ENCODE results near the gene SLC25A33. TPM values are rescaled to one million over a fixed set of nuclear protein-coding genes. Genes with fewer than 3 reads are reported as not detected.
A peak's percentile ranks its signal among the peaks of the same experiment; 100 is the strongest.

The SLC25A33 gene
- total RNA-seq, 1 donor from 2014 or later = 4.9 TPM

DNA sequence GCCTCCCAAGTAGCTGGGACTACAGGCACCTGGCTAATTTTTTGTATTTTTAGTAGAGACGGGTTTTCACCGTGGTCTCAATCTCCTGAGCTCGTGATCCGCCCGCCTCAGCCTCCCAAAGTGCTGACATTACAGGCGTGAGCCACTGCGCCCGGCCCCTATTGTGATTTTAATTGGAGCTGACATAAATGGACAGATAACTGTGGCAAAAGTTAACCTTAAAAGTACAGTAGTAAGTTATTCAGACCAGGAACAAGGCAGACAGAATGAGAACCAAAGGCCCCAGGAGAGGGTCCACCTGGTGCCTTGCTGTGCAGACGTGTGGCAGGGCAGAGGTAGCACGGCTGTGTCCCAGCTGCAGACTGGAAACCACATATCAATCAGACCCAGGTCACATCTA lies 60.5 kb downstream of the SLC25A33 start:
- Histone ChIP-seq H3K4me3 (no peak overlapping the region), H3K27me3 (no peaks in the 10 kb centered on the region), H3K4me1 (no peaks in the 10 kb centered on the region), H3K36me3 (peaks cover 18% of the 10 kb centered on the region), H3K9me3 (no peaks in the 10 kb centered on the region), H3K27ac (no peak overlapping the region)
- no peak for DNase-seq
- TF ChIP-seq, protein P1, sequence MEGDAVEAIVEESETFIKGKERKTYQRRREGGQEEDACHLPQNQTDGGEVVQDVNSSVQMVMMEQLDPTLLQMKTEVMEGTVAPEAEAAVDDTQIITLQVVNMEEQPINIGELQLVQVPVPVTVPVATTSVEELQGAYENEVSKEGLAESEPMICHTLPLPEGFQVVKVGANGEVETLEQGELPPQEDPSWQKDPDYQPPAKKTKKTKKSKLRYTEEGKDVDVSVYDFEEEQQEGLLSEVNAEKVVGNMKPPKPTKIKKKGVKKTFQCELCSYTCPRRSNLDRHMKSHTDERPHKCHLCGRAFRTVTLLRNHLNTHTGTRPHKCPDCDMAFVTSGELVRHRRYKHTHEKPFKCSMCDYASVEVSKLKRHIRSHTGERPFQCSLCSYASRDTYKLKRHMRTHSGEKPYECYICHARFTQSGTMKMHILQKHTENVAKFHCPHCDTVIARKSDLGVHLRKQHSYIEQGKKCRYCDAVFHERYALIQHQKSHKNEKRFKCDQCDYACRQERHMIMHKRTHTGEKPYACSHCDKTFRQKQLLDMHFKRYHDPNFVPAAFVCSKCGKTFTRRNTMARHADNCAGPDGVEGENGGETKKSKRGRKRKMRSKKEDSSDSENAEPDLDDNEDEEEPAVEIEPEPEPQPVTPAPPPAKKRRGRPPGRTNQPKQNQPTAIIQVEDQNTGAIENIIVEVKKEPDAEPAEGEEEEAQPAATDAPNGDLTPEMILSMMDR (IDR thresholded peaks at IDR 0.05) = no peak
- intact Hi-C loops (cut with DNase I) = no loop called here
- no peak for ATAC-seq

DNA sequence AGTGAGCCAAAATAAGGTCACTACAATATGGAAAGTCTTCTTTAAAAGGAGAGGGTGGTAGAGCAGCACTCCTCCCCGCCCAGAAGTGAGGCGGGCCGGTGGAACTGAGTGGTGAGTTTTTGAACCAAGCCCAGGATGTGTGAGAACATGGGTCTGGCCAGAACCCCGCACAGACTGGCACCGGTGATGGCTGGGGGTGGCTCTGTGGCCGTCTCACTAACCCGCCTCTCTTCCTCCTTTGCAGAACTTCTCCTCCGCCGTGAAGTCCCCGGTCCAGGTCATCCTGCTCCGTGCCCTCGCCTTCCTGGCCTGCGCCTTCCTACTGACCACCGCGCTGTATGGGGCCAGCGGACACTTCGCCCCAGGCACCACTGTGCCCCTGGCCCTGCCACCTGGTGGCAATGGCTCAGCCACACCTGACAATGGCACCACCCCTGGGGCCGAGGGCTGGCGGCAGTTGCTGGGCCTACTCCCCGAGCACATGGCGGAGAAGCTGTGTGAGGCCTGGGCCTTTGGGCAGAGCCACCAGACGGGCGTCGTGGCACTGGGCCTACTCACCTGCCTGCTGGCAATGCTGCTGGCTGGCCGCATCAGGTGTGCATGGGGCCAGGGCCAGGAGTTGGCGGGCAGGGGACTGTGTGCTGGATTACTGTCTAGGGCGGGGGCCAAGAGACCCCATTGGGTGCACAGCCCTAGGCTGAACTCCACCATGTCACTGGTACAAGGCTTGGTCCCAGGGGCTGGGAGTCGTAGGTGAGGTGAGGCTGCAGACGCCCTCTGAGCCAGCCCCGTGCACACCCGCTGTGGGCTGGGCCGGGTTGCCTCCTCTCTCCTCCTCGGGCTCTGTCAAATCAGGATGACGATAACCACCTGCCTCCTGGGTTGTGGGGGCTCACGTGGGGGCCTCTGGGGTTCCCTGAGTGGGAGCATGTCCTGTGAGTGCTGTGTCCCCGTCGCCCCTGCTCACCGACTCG lies 61.9 kb downstream of the SLC25A33 start:
- Histone ChIP-seq H3K4me1 (no peaks in the 10 kb centered on the region), H3K27me3 (no peaks in the 10 kb centered on the region), H3K4me3 (no peak overlapping the region), H3K36me3 (peaks cover 18% of the 10 kb centered on the region), H3K27ac (no peak overlapping the region), H3K9me3 (no peaks in the 10 kb centered on the region)
- TF ChIP-seq, protein P1 (IDR thresholded peaks at IDR 0.05) = no peak
- ATAC-seq (no peak), DNase-seq (no peak)
- intact Hi-C loops (cut with DNase I) = no loop called here

DNA sequence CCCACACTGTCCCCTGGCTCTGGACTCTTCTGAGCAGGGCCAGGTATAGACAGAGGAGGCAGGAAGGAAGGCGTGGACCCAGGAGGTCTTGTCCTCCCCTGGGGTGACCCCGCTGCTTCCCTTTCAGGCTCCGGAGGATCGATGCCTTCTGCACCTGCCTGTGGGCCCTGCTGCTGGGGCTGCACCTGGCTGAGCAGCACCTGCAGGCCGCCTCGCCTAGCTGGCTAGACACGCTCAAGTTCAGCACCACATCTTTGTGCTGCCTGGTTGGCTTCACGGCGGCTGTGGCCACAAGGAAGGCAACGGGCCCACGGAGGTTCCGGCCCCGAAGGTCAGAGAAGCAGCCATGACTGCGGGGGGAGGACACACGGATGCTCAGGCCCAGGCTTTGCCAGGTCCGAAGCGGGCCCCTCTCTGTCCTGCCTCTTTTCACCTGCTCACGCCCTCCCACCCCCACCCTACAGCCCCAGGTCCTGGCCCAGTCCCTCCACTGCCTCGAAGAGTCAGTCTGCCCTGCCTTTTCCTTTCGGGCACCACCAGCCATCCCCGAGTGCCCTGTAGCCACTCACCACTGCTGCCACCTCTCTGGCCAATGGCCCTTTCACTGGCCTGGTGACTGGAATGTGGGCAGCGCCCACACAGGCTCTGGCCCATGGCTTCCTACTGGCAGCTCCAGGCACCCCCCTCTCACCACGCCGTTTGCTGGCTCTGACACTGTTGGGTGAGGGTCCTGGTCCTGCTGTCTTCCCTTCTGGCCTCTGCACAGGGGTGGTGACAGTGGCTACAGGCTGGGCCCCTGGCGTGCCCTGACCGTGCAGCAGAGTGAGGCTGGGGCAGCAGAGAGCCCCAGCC lies 62.9 kb downstream of the SLC25A33 start:
- Histone ChIP-seq H3K27me3 (no peaks in the 10 kb centered on the region), H3K36me3 (peaks cover 18% of the 10 kb centered on the region), H3K4me1 (no peaks in the 10 kb centered on the region), H3K9me3 (no peaks in the 10 kb centered on the region), H3K27ac (no peak overlapping the region), H3K4me3 (no peak overlapping the region)
- intact Hi-C loops (cut with DNase I) = no loop called here
- ATAC-seq (no peak), DNase-seq (no peak)
- TF ChIP-seq, protein P1 (IDR thresholded peaks at IDR 0.05) = no peak

DNA sequence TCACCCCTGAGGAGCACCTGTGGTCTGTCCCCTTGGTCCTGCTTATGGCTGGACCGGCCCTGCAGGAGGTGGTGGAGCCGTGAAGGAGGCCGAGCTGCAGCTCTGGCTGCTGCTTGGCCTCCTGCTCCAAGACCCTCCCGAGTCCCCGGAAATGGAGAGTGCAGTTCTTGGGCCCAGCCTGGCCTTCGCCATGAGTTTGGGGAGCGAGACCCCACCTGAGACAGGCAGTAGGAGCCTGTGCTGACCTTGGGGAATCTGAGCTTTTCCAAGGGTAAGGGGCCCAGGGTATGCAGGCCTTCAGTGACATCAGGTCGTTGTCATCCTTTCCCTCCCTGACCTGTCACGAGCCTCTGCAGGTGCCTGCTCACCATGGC lies 63.5 kb downstream of the SLC25A33 start:
- TF ChIP-seq, protein P1 (IDR thresholded peaks at IDR 0.05) = no peak
- Histone ChIP-seq H3K9me3 (no peaks in the 10 kb centered on the region), H3K4me3 (no peak overlapping the region), H3K27ac (no peak overlapping the region), H3K27me3 (no peaks in the 10 kb centered on the region), H3K4me1 (no peaks in the 10 kb centered on the region), H3K36me3 (peaks cover 24% of the 10 kb centered on the region)
- no peak for ATAC-seq
- intact Hi-C loops (cut with DNase I) = no loop called here
- DNase-seq = no peak

DNA sequence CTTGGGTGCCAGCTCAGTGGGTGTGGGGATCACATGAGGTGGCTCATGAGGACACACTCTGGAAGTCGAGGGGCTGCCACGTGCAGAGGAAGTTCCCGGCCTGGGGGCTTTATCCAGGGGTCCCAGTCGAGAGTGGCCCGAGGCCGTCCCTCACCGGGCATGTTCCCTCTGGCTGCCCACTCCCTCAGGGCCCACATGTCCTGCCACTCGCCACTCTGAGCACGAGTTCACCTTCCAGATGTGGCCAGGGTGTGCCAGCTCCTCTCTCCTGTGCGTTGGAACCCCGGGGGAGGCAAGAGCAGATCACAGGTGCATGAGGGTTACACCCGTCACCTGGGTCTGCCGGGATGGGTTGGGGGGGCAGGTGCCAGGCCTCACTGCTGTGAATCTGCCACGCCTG lies 64.0 kb downstream of the SLC25A33 start:
- intact Hi-C loops (cut with DNase I) = no loop called here
- H3K27me3 ChIP-seq = no peaks in the 10 kb centered on the region
- DNase-seq = peak; percentile 59
- H3K9me3 ChIP-seq = no peaks in the 10 kb centered on the region
- H3K4me3 ChIP-seq = no peak overlapping the region
- TF ChIP-seq, protein P1 (IDR thresholded peaks at IDR 0.05) = no peak
- H3K27ac ChIP-seq = no peak overlapping the region
- ATAC-seq = no peak
- H3K36me3 ChIP-seq = peaks cover 27% of the 10 kb centered on the region
- no peaks in the 10 kb centered on the region for H3K4me1 ChIP-seq
